ENCODE results near the gene CDK14.

DNA sequence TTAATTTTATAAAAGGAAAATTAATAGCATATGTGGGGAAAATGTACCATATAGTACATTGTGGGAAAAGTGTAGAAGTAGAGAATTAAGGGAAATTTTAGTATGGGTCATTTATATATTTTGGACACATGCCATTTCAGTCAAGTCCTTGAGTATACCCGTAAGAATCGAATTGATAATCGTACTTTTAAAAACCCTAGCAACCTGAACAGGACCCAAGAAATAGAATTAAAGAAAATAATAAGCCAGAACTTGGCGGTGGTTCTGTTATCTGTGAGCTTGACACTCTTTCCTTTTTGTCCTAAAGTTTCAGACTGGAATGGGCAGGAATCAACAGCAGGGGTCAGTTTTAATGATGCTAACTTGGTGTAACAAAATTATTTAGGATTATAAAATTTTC is 221.0 kb downstream of the CDK14 start:
- TF ChIP-seq TAF1 (IDR thresholded peaks at IDR 0.05; ENCODE audit: borderline replicate concordance, insufficient read depth, low read length) (no peak), SIN3A (IDR thresholded peaks at IDR 0.05; ENCODE audit: borderline replicate concordance, insufficient read depth, low read length) (no peak), POLR2AphosphoS5 (IDR thresholded peaks at IDR 0.05; ENCODE audit: low read depth, low read length) (no peak), REST (IDR thresholded peaks at IDR 0.05; ENCODE audit: insufficient read depth in 1 of 2, low read depth in 2 of 2, low read length in 2 of 2) (no peak), FOXP2 (optimal IDR thresholded peaks at IDR 0.05; ENCODE audit: borderline replicate concordance, extremely low read depth, extremely low read length, insufficient read depth) (no peak)

Measured in PFSK-1 (cell line).